ENCODE data around the gene ARID3A. TPM values are rescaled to one million over a fixed set of nuclear protein-coding genes. Genes with fewer than 3 reads are reported as not detected.

Gene ARID3A
- total and polyA plus RNA-seq, 2 of the 8 experiments (the other 6 are each of a cell fraction or from before 2014, with no cell fraction given), result 40.5 to 77.4 TPM

- no peak for TF ChIP-seq CHD7 (IDR thresholded peaks at IDR 0.05; ENCODE audit: insufficient replicate concordance, low read length)
- TF ChIP-seq CBX8 (IDR thresholded peaks at IDR 0.05; ENCODE audit: borderline replicate concordance, low read depth, low read length), result no peak
- no peak for TF ChIP-seq POLR2A (IDR thresholded peaks at IDR 0.05; ENCODE audit: control extremely low read depth in 1 of 2, low read depth in 2 of 2, low read length in 2 of 2)
- no peak for TF ChIP-seq GABPA (IDR thresholded peaks at IDR 0.05; ENCODE audit: borderline replicate concordance, insufficient read depth, low read length)
- TF ChIP-seq TCF12 (IDR thresholded peaks at IDR 0.05; ENCODE audit: low read depth, low read length), result no peak
- TF ChIP-seq RAD21 (IDR thresholded peaks at IDR 0.05 in 1 of 2, conservative IDR thresholded peaks at IDR 0.05 in 1 of 2; ENCODE audit: low read depth in 2 of 2, low read length in 2 of 2), result no peak
- TF ChIP-seq EZH2 (IDR thresholded peaks at IDR 0.05; ENCODE audit: low read depth, low read length, severe bottlenecking), result no peak
- TF ChIP-seq TAF1 (IDR thresholded peaks at IDR 0.05; ENCODE audit: low read depth, low read length), result no peak
- TF ChIP-seq SRF (IDR thresholded peaks at IDR 0.05; ENCODE audit: low read depth, low read length), result no peak
Measured at GRCh38 chr19:958967-959855, 33.4 kb downstream of the ARID3A start (continued).
